Upper lobe of left lung (tissue), 4 donors: Measurements from ENCODE around the gene LDB2.

Experiments used
- EP300 ChIP-seq, 4 donors: sonication (generic); formaldehyde crosslinking; IDR thresholded peaks; one replicate each; pipeline ENCODE4 v1.5.1; 2017; ENCODE audit warnings: antibody characterized with exemption in 4 of 4, control low read depth in 2 of 4
- TF ChIP-seq, protein P1 (sequence below), 6 experiments: fragments of 450-650 bp in 4 of 6; fragments of 200-600 bp in 2 of 6; sonication (generic) in 2 of 6; IDR thresholded peaks; one replicate each; pipeline ENCODE4 v1.5.1; 2016 to 2019; ENCODE audit warnings: antibody characterized with exemption in 6 of 6

DNA sequence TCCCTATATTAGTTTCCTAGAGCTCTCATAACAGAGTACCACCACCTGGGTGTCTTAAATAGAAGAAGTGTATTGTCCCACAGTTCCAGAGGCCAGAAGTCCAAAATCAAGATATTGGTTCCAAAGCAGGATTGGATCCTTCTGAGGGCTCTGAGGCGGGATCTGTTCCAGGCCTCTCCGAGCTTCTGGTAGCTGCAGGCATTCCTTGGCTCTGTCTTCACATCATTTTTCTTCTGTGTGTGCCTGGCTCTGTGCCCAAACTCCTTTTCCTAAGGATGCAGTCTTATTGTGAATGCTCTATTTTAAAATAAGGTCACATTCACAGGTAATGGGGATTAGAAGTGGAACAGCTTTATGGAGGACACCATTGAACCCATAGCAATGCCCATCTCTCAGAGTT, 418.4 kb downstream of the LDB2 start:
- TF ChIP-seq EP300 (IDR thresholded peaks at IDR 0.05): no peak
- TF ChIP-seq, protein P1, sequence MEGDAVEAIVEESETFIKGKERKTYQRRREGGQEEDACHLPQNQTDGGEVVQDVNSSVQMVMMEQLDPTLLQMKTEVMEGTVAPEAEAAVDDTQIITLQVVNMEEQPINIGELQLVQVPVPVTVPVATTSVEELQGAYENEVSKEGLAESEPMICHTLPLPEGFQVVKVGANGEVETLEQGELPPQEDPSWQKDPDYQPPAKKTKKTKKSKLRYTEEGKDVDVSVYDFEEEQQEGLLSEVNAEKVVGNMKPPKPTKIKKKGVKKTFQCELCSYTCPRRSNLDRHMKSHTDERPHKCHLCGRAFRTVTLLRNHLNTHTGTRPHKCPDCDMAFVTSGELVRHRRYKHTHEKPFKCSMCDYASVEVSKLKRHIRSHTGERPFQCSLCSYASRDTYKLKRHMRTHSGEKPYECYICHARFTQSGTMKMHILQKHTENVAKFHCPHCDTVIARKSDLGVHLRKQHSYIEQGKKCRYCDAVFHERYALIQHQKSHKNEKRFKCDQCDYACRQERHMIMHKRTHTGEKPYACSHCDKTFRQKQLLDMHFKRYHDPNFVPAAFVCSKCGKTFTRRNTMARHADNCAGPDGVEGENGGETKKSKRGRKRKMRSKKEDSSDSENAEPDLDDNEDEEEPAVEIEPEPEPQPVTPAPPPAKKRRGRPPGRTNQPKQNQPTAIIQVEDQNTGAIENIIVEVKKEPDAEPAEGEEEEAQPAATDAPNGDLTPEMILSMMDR (IDR thresholded peaks at IDR 0.05): no peak
